Measurements from ENCODE around the gene DYNAP.

The DYNAP gene, protein sequence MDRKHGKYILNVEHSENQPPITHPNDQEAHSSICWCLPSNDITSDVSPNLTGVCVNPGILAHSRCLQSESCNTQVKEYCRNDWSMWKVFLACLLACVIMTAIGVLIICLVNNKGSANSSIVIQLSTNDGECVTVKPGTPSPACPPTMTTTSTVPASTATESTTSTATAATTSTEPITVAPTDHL

DNA sequence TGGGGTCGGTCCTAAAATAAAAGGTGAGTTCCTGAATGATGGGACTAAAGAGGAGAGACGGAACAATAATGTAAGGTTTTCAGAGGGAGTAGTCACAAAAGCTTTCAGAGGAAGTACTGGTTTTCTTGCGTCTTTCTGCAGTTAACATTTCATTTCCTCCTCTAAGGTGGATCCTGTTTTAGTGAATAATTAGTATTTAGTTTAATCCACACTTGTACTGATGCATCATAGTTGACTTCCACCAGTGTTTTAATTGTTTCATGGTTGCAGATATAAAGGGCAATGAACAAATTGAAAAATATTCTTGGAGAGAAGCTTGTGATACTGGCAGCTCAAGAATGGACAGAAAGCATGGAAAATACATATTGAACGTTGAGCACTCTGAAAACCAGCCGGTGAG, at the start of gene DYNAP:
DYNAP (plus strand) TSS at position 301 of the 400 bp plus-strand sequence; CDS start at position 339, 38 bp downstream.
- no peak for DNase-seq

DNA sequence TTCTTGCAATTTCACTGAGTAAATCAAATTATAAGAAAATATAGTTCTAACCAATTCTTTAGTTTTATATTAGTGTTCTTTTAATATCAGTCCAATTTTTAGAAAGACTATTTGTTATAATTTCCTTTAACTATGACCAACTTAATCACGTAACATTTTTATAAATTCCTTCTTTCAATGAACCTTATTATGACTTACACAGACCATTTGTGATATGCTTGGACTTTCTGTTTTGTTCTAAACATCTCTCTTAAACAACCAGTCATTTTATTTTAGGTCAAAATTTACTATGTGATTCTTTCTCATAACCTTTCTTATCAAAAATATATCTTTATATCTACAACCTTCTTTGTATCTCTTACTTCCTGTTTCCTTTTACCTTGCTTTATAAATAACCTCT, 39.5 kb upstream of the DYNAP start:
- no peak for DNase-seq

DNA sequence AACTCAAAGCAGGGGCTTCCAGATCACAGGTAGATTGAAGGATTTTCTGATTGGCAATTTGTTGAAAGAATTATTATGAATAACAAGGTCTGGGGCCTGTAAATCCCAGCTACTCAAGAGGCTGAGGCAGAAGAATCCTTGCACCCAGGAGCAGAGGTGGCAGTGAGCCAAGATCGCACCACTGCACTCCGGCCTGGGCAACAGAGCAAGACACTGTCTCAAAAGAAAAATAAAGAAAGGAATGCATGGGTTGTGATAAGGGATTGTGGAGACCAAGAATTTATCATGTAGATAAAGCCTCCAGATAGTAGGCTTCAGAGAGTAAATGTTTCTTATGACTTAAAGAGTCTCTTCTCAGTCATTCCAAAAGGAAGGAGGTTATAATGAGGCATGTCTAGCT, 35.8 kb upstream of the DYNAP start:
- no peak for DNase-seq

- no peak for DNase-seq
These were observed 35.0 kb upstream of the DYNAP start for GRCh38 chr18:54555996-54556395.

GRCh38 chr18:54557958-54558357, 33.1 kb upstream of the DYNAP start:
- no peak for DNase-seq

DNA sequence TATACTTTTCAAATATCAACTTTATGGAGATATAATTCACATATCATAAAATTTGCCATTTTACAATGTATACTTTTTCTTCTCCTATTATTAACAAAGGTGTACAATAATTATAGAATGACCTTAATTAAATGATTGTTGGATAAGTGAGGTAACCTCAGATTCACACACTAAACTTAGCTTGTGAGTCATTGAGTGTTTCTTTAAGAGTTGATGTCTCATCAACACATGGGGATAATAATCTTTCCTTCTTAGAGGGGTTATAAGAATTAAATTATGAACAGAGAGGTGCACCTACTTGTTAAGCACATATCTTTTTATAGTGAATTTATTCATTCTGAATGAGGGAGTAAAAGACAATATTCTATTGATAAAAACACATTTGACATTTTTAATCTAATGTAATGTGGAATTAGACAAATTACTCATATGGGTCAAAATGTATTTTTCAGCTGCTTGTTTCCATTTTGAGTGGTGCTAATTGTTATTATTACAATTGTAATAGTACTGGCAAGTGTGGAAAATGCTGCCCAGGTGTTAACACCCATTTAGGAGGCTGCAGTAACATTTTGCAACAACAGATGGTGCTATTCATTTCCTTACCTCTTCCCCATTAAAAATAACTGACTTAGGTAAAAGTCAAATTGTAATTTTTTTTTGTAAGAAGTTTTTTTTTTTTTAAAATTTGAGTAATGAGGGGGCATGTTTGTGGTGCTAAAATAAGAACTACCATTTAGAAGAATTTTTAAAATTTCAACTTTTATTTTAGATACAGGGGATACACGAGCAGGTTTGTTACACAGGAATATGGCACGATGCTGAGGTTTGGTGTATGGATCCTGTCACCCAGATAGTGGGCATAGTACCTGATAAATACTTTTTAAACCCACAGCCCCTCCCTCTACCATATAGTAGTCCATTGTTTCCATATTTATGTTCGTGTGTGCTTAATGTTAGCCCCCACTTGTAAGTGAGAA, 32.1 kb upstream of the DYNAP start:
- no peak for DNase-seq

DNA sequence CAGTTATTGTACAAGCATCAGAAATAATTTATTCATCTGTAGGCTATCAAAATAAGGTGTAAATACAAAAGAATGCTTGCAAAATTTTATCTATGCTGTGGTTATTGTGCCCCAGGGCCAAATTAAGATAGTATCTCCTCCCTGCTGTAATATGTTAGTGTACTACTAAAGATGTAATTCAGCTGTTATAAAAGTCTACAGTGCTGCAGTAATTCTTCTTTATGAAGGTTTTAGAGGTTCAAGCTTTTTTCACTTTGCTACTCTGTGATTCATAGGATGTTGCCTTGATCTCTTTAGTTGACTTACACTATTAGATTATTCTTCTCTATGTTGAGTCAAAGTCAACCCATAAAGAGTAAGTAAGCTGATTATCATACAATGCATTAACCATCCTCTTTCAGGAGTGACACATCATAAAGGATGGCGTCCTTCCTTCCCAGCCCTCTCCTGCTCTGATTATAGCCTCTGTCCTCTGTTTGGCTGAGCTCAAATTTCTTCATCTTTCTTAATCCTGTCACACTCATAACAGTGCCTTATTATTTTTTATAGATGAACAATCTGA, 29.3 kb upstream of the DYNAP start:
- no peak for DNase-seq

GRCh38 chr18:54580202-54580729, 10.8 kb upstream of the DYNAP start:
- no peak for DNase-seq

DNA sequence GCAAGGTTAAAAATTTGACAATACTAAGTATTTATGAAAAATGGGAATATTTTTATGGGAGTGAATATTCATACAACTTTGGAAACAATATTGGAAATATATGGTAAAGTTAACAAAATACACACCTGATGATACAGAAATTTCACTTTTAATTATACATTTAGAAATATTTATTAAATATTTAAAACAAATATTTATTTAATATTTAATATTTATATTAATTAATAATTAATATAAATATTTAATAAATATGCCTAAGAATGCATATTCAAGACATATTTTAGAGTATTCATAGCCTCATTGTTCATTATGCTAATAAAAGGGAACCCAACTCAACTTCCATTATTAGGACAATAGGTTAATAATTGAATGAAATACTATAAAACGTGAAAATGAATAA, 7.0 kb upstream of the DYNAP start:
- no peak for DNase-seq

DNA sequence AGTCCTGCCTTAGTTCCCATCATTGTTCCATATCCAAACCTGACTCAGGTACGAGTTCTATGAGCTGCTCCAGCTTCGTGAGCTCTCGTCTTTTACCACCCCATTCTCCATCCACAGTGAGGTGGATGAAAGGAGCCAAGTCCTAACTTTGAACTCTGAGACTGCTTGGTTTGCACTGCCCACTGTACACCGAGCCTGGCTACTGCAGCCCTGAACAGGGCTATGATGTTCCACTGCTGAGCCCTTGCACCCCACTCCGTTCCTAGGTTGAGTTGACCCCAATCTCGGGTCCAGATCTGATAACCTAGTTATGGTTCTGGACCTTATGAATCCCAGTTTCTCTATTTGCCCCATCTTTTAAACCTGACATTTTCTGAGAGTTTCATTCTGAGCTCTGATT, 5.3 kb upstream of the DYNAP start:
- DNase-seq: no peak

- DNase-seq: no peak
These were observed 13.2 kb downstream of the DYNAP start for GRCh38 chr18:54604211-54604610.

- DNase-seq: no peak
These were observed 15.8 kb downstream of the DYNAP start for GRCh38 chr18:54606835-54607212.

- no peak for DNase-seq
These were observed 16.4 kb downstream of the DYNAP start for GRCh38 chr18:54607213-54608027.

GRCh38 chr18:54608028-54608642, 17.1 kb downstream of the DYNAP start:
- DNase-seq: no peak

- no peak for DNase-seq
These were observed 20.8 kb downstream of the DYNAP start for GRCh38 chr18:54611816-54612215.

DNA sequence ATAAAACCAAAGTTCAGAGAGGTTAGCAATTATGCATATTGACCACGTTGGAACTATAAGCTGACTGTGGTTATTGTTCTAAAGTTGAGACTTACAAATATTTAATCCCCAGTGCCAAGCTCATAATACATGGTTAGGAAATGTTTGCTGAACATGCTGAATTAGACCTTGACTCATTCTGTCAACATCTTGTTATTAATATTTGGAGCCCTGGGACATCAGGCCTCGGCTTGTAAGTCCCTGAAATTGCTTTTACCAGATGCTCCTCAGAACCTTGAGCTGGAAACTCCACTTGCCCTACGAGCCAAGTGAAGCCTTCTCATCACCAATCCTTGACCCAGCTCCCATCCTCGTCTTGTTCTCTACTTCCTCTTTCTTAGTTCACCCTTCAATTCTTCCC, 21.2 kb downstream of the DYNAP start:
- DNase-seq: no peak

DNA sequence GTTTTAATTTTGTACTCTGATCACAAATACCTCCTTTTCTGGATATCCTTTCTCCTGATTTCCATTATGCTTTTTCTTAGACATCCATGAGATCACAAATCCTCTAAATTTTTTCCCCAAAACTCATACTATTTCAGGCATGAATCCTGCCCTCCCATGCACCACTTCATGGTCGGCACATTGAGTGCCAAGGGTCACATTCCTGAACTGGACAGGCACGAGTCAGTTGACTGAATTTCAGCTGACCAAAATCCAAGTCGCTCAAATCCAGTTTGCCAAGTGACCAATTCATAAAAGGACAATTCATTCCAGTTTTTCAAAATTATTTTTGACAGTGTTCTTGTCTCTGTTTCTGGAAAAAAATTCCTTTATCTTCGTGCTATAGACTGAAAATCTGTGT, 22.1 kb downstream of the DYNAP start:
- DNase-seq: no peak

DNA sequence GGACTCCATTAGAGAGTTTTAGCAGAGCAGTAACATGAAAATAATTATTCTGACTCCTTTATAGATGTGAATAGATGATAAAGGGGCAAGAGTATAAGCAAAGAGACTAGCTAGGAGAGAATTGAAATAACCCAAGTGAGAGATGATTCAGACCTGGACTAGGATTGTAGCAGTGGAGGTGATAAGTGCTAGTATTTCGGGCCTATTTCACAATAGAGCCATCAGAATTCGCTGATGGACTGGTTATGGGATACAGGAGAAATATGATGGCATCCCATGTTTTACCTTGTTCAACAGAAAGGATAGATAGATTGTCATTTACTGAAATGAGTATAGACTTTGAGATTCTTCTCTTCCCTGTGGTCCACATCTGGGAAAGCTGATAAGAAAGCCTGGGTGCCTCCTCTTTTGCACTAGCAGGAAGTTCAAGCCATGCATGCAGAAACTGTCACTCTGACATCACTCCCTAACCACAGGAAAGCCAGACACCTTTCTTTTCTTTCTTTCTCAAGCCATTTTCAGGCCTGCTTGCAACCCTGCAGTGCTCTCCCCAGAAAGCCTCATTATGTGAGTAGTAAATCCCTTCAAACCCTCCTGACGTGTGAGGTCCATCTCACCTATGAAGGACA, 25.3 kb downstream of the DYNAP start:
- DNase-seq: no peak

DNA sequence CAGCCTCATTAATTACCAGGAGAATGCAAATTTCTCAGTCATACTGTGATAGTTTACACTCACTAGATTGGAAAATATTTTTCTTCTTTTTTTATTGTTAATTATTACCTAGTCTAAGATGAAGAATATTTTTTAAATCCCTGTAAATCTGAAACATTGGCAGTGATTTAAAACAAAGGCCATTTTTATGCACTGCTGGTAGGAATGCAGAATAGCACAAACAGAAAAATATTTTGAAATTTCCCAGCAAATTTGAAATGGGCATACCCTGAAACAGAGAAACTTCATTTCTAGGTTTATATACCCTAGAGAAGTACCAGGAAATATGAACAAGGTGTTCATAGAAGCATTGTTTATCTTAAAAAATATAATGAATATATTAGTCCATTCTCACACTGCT, 31.0 kb downstream of the DYNAP start:
- no peak for DNase-seq

GRCh38 chr18:54626779-54627178, 35.7 kb downstream of the DYNAP start:
- DNase-seq: no peak

- no peak for DNase-seq
These were observed 39.9 kb downstream of the DYNAP start for GRCh38 chr18:54630963-54631362.

DNA sequence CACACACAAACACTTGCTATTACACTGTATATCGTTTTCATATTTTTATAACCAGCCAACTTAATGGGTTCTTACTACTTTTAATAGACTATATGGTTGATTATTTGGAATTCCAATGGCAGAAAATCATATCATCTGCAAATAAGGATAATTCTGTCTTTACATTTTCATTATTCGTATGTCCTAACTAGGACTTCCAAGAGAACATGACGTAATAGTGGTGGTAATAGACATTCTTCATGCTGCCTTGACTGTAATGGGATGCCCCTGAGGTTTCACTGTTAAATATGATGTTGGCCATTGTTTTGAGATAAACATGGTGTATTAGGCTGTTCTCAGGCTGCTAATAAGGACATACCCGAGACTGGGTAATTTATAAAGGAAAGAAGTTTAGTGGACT, 45.2 kb downstream of the DYNAP start:
- DNase-seq: no peak

Measured in stimulated activated CD4-positive, alpha-beta T cell treated with anti-CD3 and anti-CD28 coated beads, Interleukin-4, amount 100 ng/mL, for 4 hours (primary cell).